K562 (cell line): ENCODE results near the gene MTHFD2. TPM values are rescaled to one million over a fixed set of nuclear protein-coding genes. Genes with fewer than 3 reads are reported as not detected.

Experiments
- ARNT ChIP-seq, 2 experiments: fragments of 450-650 bp; IDR thresholded peaks; 2 replicates each; pipeline ENCODE4 v1.6.1; 2016; ENCODE audit warnings: mild to moderate bottlenecking in 1 of 2
- BHLHE40 ChIP-seq: IDR thresholded peaks from 2 replicates; pipeline ENCODE4 v1.6.1; 2011; ENCODE audit warnings: low read length, improper control_type of control experiment
- ETS2 ChIP-seq: IDR thresholded peaks from 2 replicates; pipeline ENCODE4 v1.6.1; 2016; ENCODE audit warnings: borderline replicate concordance, missing genetic modification characterization, mild to moderate bottlenecking, moderate library complexity, missing compliant biosample characterization; ENCODE audit not compliant: poor library complexity, severe bottlenecking
- FOXA3 ChIP-seq, 2 experiments: fragments of 450-650 bp in 1 of 2; sonication (generic) in 1 of 2; formaldehyde crosslinking; IDR thresholded peaks in 1 of 2; conservative IDR thresholded peaks in 1 of 2; 2 replicates each; pipeline versions ENCODE4 v1.4.0 to v1.8.0; 2020 to 2022; ENCODE audit warnings: mild to moderate bottlenecking in 2 of 2, missing genetic modification reagents in 1 of 2
- HDGF ChIP-seq: fragments of 450-650 bp; IDR thresholded peaks from 2 replicates; pipeline ENCODE4 v1.6.1; 2016
- HMG20B ChIP-seq: fragments of 250-450 bp; sonication (Bioruptor Pico); IDR thresholded peaks from 2 replicates; pipeline ENCODE4 v1.5.0; 2021; ENCODE audit warnings: mild to moderate bottlenecking
- KLF6 ChIP-seq: fragments of 250-450 bp; sonication (Bioruptor Pico); IDR thresholded peaks from 2 replicates; pipeline ENCODE4 v1.4.0; 2020; ENCODE audit warnings: mild to moderate bottlenecking, moderate library complexity, borderline replicate concordance
- MCM3 ChIP-seq: fragments of 450-650 bp; IDR thresholded peaks from 2 replicates; pipeline ENCODE4 v1.6.1; 2016
- NEUROD1 ChIP-seq: fragments of 150-350 bp; IDR thresholded peaks from 2 replicates; pipeline ENCODE4 v1.6.1; 2014; ENCODE audit warnings: borderline replicate concordance, low read length, low read depth; ENCODE audit not compliant: partially characterized antibody
- NRF1 ChIP-seq, 2 experiments: fragments of 450-650 bp; IDR thresholded peaks in 1 of 2; conservative IDR thresholded peaks in 1 of 2; 2 replicates each; pipeline ENCODE4 v1.6.1; 2014; ENCODE audit warnings: mild to moderate bottlenecking in 2 of 2
- PHF8 ChIP-seq: fragments of 200-600 bp; sonication (generic); IDR thresholded peaks from 2 replicates; pipeline ENCODE4 v1.6.1; 2012; ENCODE audit warnings: mixed run types, mild to moderate bottlenecking, inconsistent platforms, low read length, moderate library complexity, borderline replicate concordance
- POLR2G ChIP-seq: fragments of 200-400 bp; formaldehyde crosslinking; IDR thresholded peaks from 2 replicates; pipeline ENCODE4 v1.6.1; 2017; ENCODE audit warnings: low read depth, mild to moderate bottlenecking, antibody characterized with exemption, low read length, moderate library complexity
- POLR3G ChIP-seq: IDR thresholded peaks from 2 replicates; pipeline ENCODE4 v1.6.1; 2011; ENCODE audit not compliant: insufficient read length, insufficient replicate concordance; ENCODE audit errors: extremely low read depth
- PRMT5 ChIP-seq: sonication (generic); formaldehyde crosslinking; IDR thresholded peaks from 2 replicates; pipeline ENCODE4 v1.5.0; 2020; ENCODE audit warnings: missing genetic modification reagents
- SAFB2 ChIP-seq: fragments of 200-400 bp; formaldehyde crosslinking; IDR thresholded peaks from 2 replicates; pipeline ENCODE4 v1.6.1; 2018; ENCODE audit warnings: borderline replicate concordance, low read length, low read depth, moderate library complexity; ENCODE audit not compliant: severe bottlenecking
- STAG1 ChIP-seq: sonication (generic); formaldehyde crosslinking; IDR thresholded peaks from 2 replicates; pipeline ENCODE4 v1.5.0; 2020; ENCODE audit warnings: missing genetic modification reagents, borderline replicate concordance
- ZNF263 ChIP-seq: sonication (generic); formaldehyde crosslinking; IDR thresholded peaks from 2 replicates; pipeline ENCODE4 v1.8.0; 2022; ENCODE audit warnings: mild to moderate bottlenecking, missing genetic modification reagents, borderline replicate concordance
- ZNF324 ChIP-seq: fragments of 250-450 bp; sonication (Bioruptor Pico); IDR thresholded peaks from 2 replicates; pipeline ENCODE4 v1.4.0; 2020; ENCODE audit warnings: mild to moderate bottlenecking
- ZNF444 ChIP-seq: fragments of 250-450 bp; sonication (Bioruptor Pico); IDR thresholded peaks from 2 replicates; pipeline ENCODE4 v1.4.0; 2020; ENCODE audit warnings: mild to moderate bottlenecking, moderate library complexity
- ZNF696 ChIP-seq: fragments of 250-450 bp; sonication (Bioruptor Pico); conservative IDR thresholded peaks from 2 replicates; pipeline ENCODE4 v1.4.0; 2020; ENCODE audit warnings: mild to moderate bottlenecking, moderate library complexity
- polyA plus RNA-seq, 8 experiments: library from polyadenylated mRNA; depleted of rRNA in 4 of 8; stranded (reverse) in 5 of 8; unstranded in 3 of 8; fragments of >200 nt; fragmentation: Nextera tagmentation in 2 of 8; fragmentation: Illumina TruSeq in 1 of 8; extraction: Ambion mirVana in 2 of 8; extraction: Trizol in 1 of 8; gene quantifications; 2 replicates each; pipeline versions ENCODE4 v1.2.1 to v1.2.3, GENCODE V29; 2011 to 2014; ENCODE audit warnings: inconsistent platforms in 1 of 8, missing spikeins in 1 of 8
- total RNA-seq, 7 experiments: library from RNA; depleted of rRNA in 6 of 7; stranded (reverse); fragments of >200 nt in 6 of 7; fragmentation: Illumina TruSeq in 2 of 7; extraction: Trizol in 2 of 7; gene quantifications; 2 replicates each; pipeline versions ENCODE4 v1.2.1 to v1.2.3, GENCODE V29; 2011 to 2021; ENCODE audit warnings: low replicate concordance in 1 of 7
- TF ChIP-seq, protein P1 (sequence below): fragments of 250-450 bp; sonication (Bioruptor Pico); IDR thresholded peaks from 2 replicates; pipeline ENCODE4 v1.9.0; 2021; ENCODE audit warnings: mild to moderate bottlenecking, inconsistent platforms
- TF ChIP-seq, protein P2 (sequence below), 2 experiments: fragments of 150-350 bp in 1 of 2; IDR thresholded peaks; 2 replicates each; pipeline ENCODE4 v1.6.1; 2012 to 2016; ENCODE audit warnings: low read depth in 2 of 2, low read length in 2 of 2, mild to moderate bottlenecking in 1 of 2, moderate library complexity in 1 of 2

Gene MTHFD2
- total and polyA plus RNA-seq, 9 of the 15 experiments (the other 6 are each of a cell fraction or from before 2014, with no cell fraction given), result 113 to 520 (median 234) TPM

DNA sequence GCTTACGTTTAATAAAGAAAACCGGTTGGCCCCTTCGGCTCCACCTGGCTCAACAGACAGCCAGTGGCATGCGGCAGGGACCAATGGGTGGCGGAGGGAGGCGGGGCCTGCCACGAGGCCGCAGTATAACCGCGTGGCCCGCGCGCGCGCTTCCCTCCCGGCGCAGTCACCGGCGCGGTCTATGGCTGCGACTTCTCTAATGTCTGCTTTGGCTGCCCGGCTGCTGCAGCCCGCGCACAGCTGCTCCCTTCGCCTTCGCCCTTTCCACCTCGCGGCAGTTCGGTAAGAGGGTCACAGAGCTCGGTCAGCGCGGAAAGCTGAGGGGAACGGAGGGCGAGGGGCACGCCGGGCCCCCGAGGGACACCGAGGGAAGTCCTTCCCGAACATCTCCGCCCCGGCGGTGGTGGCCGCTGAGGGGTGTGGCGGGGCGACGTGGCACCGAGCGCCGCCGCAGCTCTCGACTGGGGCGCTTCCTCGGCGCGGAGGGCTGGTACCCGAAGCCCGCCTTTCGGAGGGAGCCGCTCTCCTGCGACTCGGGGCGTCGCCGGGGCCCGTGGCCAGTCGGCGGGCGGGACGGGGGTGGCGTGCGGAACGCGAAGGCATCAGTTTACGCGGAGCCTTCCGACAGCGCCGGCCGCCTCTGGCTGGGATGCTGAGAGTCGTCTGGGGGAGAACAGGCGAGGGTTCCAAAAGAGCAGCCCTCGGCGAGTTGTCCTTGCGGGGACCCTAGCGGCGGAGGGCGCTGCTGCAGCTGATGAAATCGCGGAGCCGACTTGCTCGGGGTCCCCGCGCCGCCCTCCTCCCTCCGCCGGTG is at the start of gene MTHFD2 (continued):
- TF ChIP-seq BHLHE40, result peak; percentile 45; the same call in 1 of the 2 replicates
- TF ChIP-seq FOXA3 (CRISPR knock-in tag; conservative IDR thresholded peaks at IDR 0.05 in 1 of 2, IDR thresholded peaks at IDR 0.05 in 1 of 2), result no peak; a peak in 1 of 4 replicates
- TF ChIP-seq ZNF444 (CRISPR knock-in tag), result no peak
- TF ChIP-seq PRMT5 (CRISPR knock-in tag), result 0 out of 2 replicates have a peak, but pooled peaks have one; percentile 13
- TF ChIP-seq ZNF696 (CRISPR knock-in tag), result no peak
- peak; percentile 84 for TF ChIP-seq NEUROD1
- no peak for TF ChIP-seq ZNF324 (CRISPR knock-in tag)
- 0 out of 2 replicates have a peak, but pooled peaks have one; percentile 6 for TF ChIP-seq STAG1 (CRISPR knock-in tag)
- TF ChIP-seq, protein P1, sequence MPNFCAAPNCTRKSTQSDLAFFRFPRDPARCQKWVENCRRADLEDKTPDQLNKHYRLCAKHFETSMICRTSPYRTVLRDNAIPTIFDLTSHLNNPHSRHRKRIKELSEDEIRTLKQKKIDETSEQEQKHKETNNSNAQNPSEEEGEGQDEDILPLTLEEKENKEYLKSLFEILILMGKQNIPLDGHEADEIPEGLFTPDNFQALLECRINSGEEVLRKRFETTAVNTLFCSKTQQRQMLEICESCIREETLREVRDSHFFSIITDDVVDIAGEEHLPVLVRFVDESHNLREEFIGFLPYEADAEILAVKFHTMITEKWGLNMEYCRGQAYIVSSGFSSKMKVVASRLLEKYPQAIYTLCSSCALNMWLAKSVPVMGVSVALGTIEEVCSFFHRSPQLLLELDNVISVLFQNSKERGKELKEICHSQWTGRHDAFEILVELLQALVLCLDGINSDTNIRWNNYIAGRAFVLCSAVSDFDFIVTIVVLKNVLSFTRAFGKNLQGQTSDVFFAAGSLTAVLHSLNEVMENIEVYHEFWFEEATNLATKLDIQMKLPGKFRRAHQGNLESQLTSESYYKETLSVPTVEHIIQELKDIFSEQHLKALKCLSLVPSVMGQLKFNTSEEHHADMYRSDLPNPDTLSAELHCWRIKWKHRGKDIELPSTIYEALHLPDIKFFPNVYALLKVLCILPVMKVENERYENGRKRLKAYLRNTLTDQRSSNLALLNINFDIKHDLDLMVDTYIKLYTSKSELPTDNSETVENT (CRISPR knock-in tag), result peak; percentile 76; the same call in 1 of the 2 replicates
- peak; percentile 86 to 89 for TF ChIP-seq NRF1 (conservative IDR thresholded peaks at IDR 0.05 in 1 of 2, IDR thresholded peaks at IDR 0.05 in 1 of 2)
- peak; percentile 44; the same call in 1 of the 2 replicates for TF ChIP-seq KLF6 (CRISPR knock-in tag)
- TF ChIP-seq SAFB2, result no peak
- no peak for TF ChIP-seq HMG20B (CRISPR knock-in tag)
- TF ChIP-seq, protein P2, sequence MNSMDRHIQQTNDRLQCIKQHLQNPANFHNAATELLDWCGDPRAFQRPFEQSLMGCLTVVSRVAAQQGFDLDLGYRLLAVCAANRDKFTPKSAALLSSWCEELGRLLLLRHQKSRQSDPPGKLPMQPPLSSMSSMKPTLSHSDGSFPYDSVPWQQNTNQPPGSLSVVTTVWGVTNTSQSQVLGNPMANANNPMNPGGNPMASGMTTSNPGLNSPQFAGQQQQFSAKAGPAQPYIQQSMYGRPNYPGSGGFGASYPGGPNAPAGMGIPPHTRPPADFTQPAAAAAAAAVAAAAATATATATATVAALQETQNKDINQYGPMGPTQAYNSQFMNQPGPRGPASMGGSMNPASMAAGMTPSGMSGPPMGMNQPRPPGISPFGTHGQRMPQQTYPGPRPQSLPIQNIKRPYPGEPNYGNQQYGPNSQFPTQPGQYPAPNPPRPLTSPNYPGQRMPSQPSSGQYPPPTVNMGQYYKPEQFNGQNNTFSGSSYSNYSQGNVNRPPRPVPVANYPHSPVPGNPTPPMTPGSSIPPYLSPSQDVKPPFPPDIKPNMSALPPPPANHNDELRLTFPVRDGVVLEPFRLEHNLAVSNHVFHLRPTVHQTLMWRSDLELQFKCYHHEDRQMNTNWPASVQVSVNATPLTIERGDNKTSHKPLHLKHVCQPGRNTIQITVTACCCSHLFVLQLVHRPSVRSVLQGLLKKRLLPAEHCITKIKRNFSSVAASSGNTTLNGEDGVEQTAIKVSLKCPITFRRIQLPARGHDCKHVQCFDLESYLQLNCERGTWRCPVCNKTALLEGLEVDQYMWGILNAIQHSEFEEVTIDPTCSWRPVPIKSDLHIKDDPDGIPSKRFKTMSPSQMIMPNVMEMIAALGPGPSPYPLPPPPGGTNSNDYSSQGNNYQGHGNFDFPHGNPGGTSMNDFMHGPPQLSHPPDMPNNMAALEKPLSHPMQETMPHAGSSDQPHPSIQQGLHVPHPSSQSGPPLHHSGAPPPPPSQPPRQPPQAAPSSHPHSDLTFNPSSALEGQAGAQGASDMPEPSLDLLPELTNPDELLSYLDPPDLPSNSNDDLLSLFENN (IDR thresholded peaks at IDR 0.05; ENCODE audit: low read depth in 2 of 2, low read length in 2 of 2), result peak in 1 of 2 experiments; percentile 62; a peak in 2 of 4 replicates
- no peak for TF ChIP-seq ETS2 (tag)
- peak; percentile 100 for TF ChIP-seq POLR2G
- no peak for TF ChIP-seq MCM3
- TF ChIP-seq POLR3G, result no peak
- no peak for TF ChIP-seq ARNT (IDR thresholded peaks at IDR 0.05)
- peak; percentile 44; the same call in 1 of the 2 replicates for TF ChIP-seq ZNF263 (CRISPR knock-in tag)
- TF ChIP-seq PHF8, result peak; percentile 94
- TF ChIP-seq HDGF, result no peak
